ENCODE data around the gene KRIT1.
A peak's percentile ranks its signal among the peaks of the same experiment; 100 is the strongest.
"Not testable (repeated sequence)": the region's sequence is repeated elsewhere in the genome, so short reads cannot be mapped to it uniquely, and the experiment has no call there.

The KRIT1 gene

GRCh38 chr7:92255308-92255707, 9.6 kb upstream of the KRIT1 start:
- ATAC-seq: peak; percentile 66
- TF ChIP-seq ZNF565 (CRISPR knock-in tag; conservative IDR thresholded peaks at IDR 0.05; ENCODE audit: low read depth): no peak
- TF ChIP-seq TOX (CRISPR knock-in tag; IDR thresholded peaks at IDR 0.05; ENCODE audit: borderline replicate concordance): no peak
- no peak for TF ChIP-seq ISL1 (CRISPR knock-in tag; IDR thresholded peaks at IDR 0.05)
- no peak for TF ChIP-seq OSR1 (CRISPR knock-in tag; IDR thresholded peaks at IDR 0.05)
- TF ChIP-seq TCF4 (CRISPR knock-in tag; IDR thresholded peaks at IDR 0.05; ENCODE audit: borderline replicate concordance): no peak
- no peak for TF ChIP-seq ESRRG (CRISPR knock-in tag; IDR thresholded peaks at IDR 0.05)
- TF ChIP-seq BACH2 (CRISPR knock-in tag; IDR thresholded peaks at IDR 0.05; ENCODE audit: borderline replicate concordance): no peak
- no peak for TF ChIP-seq CSDC2 (CRISPR knock-in tag; IDR thresholded peaks at IDR 0.05)
- no peak for TF ChIP-seq POU6F1 (CRISPR knock-in tag; IDR thresholded peaks at IDR 0.05; ENCODE audit: borderline replicate concordance, low read depth)
- TF ChIP-seq RARB (CRISPR knock-in tag; IDR thresholded peaks at IDR 0.05): no peak
- TF ChIP-seq ARNTL (CRISPR knock-in tag; IDR thresholded peaks at IDR 0.05; ENCODE audit: borderline replicate concordance, low read depth): no peak
- no peak for TF ChIP-seq CREB5 (CRISPR knock-in tag; IDR thresholded peaks at IDR 0.05; ENCODE audit: low read depth)

GRCh38 chr7:92254800-92255199, 9.1 kb upstream of the KRIT1 start:
- ATAC-seq: not testable (repeated sequence)

GRCh38 chr7:92253251-92253650, 7.5 kb upstream of the KRIT1 start:
- ATAC-seq: no peak
- TF ChIP-seq SNAI2 (CRISPR knock-in tag; IDR thresholded peaks at IDR 0.05) (no peak), TOX (CRISPR knock-in tag; IDR thresholded peaks at IDR 0.05; ENCODE audit: borderline replicate concordance) (no peak), ZFP3 (CRISPR knock-in tag; IDR thresholded peaks at IDR 0.05) (no peak), CREB5 (CRISPR knock-in tag; IDR thresholded peaks at IDR 0.05; ENCODE audit: low read depth) (no peak), ZNF70 (CRISPR knock-in tag; IDR thresholded peaks at IDR 0.05) (no peak), PPARA (CRISPR knock-in tag; IDR thresholded peaks at IDR 0.05; ENCODE audit: borderline replicate concordance) (no peak), TCF4 (CRISPR knock-in tag; IDR thresholded peaks at IDR 0.05; ENCODE audit: borderline replicate concordance) (no peak), ARNTL (CRISPR knock-in tag; IDR thresholded peaks at IDR 0.05; ENCODE audit: borderline replicate concordance, low read depth) (no peak), OSR1 (CRISPR knock-in tag; IDR thresholded peaks at IDR 0.05) (no peak), POU6F1 (CRISPR knock-in tag; IDR thresholded peaks at IDR 0.05; ENCODE audit: borderline replicate concordance, low read depth) (no peak), CSRNP3 (CRISPR knock-in tag; IDR thresholded peaks at IDR 0.05) (no peak), ESRRG (CRISPR knock-in tag; IDR thresholded peaks at IDR 0.05) (no peak), ZNF565 (CRISPR knock-in tag; conservative IDR thresholded peaks at IDR 0.05; ENCODE audit: low read depth) (no peak), BACH2 (CRISPR knock-in tag; IDR thresholded peaks at IDR 0.05; ENCODE audit: borderline replicate concordance) (no peak), ZFP30 (CRISPR knock-in tag; IDR thresholded peaks at IDR 0.05) (no peak), ZNF8 (CRISPR knock-in tag; IDR thresholded peaks at IDR 0.05) (no peak), RARB (CRISPR knock-in tag; IDR thresholded peaks at IDR 0.05) (no peak)

GRCh38 chr7:92251181-92251580, 5.5 kb upstream of the KRIT1 start:
- ATAC-seq: no peak
- no peak for TF ChIP-seq PPARA (CRISPR knock-in tag; IDR thresholded peaks at IDR 0.05; ENCODE audit: borderline replicate concordance)
- no peak for TF ChIP-seq ZFP30 (CRISPR knock-in tag; IDR thresholded peaks at IDR 0.05)
- no peak for TF ChIP-seq ARNTL (CRISPR knock-in tag; IDR thresholded peaks at IDR 0.05; ENCODE audit: borderline replicate concordance, low read depth)
- no peak for TF ChIP-seq RARB (CRISPR knock-in tag; IDR thresholded peaks at IDR 0.05)
- no peak for TF ChIP-seq ESRRG (CRISPR knock-in tag; IDR thresholded peaks at IDR 0.05)
- no peak for TF ChIP-seq BACH2 (CRISPR knock-in tag; IDR thresholded peaks at IDR 0.05; ENCODE audit: borderline replicate concordance)
- TF ChIP-seq TSHZ2 (CRISPR knock-in tag; IDR thresholded peaks at IDR 0.05): no peak
- no peak for TF ChIP-seq ZC3H10 (CRISPR knock-in tag; IDR thresholded peaks at IDR 0.05)
- no peak for TF ChIP-seq PATZ1 (CRISPR knock-in tag; IDR thresholded peaks at IDR 0.05; ENCODE audit: borderline replicate concordance)

Measured in SK-N-SH treated with all-trans-retinoic acid at 6 μM for 48 hours (cell line).